ENCODE results near the gene APRT. TPM values are rescaled to one million over a fixed set of nuclear protein-coding genes. Genes with fewer than 3 reads are reported as not detected.

The APRT gene
- total and polyA plus RNA-seq, 10 of the 15 experiments (the other 5 are each of a cell fraction or from before 2014, with no cell fraction given): 30.6 to 495 (median 166) TPM

DNA sequence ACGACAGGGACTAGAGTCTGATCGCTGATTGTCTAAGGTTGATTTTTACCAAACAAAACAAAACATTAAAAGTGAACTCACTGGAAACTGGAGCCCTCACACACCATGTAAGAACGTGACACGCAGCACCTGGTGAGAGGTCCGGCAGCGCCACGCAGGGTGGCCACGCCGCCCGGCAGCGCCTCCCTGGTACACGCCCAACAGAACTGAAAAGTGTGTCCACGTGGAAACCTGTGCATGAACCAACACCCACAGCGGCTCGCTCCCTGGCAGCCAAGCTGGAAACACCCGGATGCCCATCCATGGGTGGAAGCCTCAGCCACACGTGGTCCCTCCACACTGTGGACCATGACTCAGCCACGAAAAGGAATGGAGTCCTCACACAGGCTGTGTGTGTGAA, 35.9 kb upstream of the APRT start:
- ATAC-seq (no peak), FAIRE-seq (no peak), DNase-seq (ENCODE audit: low read depth, low spot score) (no peak)
- no peak overlapping the region for H3K9ac ChIP-seq (ENCODE audit: control insufficient read depth, insufficient read depth, low read length)
- no peak for TF ChIP-seq ZBED1 (IDR thresholded peaks at IDR 0.05; ENCODE audit: borderline replicate concordance)
- TF ChIP-seq BACH1 (IDR thresholded peaks at IDR 0.05; ENCODE audit: borderline replicate concordance): no peak
- no peak for TF ChIP-seq YY1 (IDR thresholded peaks at IDR 0.05; ENCODE audit: low read depth, low read length)
- H4K20me1 ChIP-seq (ENCODE audit: control insufficient read depth, insufficient read depth): no peaks in the 10 kb centered on the region
- no peak overlapping the region for H3K4me2 ChIP-seq (ENCODE audit: control insufficient read depth, insufficient read depth)
- ChIA-PET POLR2A (no interaction called here), SMC1A (ENCODE audit: uncharacterized antibody, unreplicated experiment) (no interaction called here), CTCF (no interaction called here), RAD21 (ENCODE audit: unreplicated experiment) (no interaction called here)
- no peaks in the 10 kb centered on the region for H3K27me3 ChIP-seq (replicated peaks in 1 of 2; ENCODE audit: control insufficient read depth in 2 of 2, insufficient read depth in 2 of 2, low read length in 1 of 2)
- intact Hi-C loops (cut with micrococcal nuclease; ENCODE audit: unreplicated experiment): no loop called here
- H2AFZ ChIP-seq (ENCODE audit: control insufficient read depth, low read depth, low read length): no peak overlapping the region
- H3K4me1 ChIP-seq (ENCODE audit: control insufficient read depth, insufficient read depth, low read length): no peaks in the 10 kb centered on the region
- H3K27ac ChIP-seq (ENCODE audit: control insufficient read depth, insufficient read depth): no peak overlapping the region
- in situ Hi-C loops (cut with MboI): no loop called here
- no peaks in the 10 kb centered on the region for H3K9me3 ChIP-seq (replicated peaks; ENCODE audit: control insufficient read depth, insufficient read depth, low read length)
- H3K36me3 ChIP-seq (ENCODE audit: control insufficient read depth in 2 of 2, insufficient read depth in 2 of 2, low read length in 1 of 2): no peaks in the 10 kb centered on the region
- WGBS (ENCODE audit: insufficient coverage, insufficient replicate concordance, low lambda C conversion rate, missing lambda C conversion rate): 86% methylated on average over 18 of the region's 18 CpGs
- H3K79me2 ChIP-seq (ENCODE audit: control insufficient read depth, insufficient read depth, low read length): no peaks in the 10 kb centered on the region
- BruUV-seq (replicated peaks): no TSS peak
- no peak overlapping the region for H3K4me3 ChIP-seq

DNA sequence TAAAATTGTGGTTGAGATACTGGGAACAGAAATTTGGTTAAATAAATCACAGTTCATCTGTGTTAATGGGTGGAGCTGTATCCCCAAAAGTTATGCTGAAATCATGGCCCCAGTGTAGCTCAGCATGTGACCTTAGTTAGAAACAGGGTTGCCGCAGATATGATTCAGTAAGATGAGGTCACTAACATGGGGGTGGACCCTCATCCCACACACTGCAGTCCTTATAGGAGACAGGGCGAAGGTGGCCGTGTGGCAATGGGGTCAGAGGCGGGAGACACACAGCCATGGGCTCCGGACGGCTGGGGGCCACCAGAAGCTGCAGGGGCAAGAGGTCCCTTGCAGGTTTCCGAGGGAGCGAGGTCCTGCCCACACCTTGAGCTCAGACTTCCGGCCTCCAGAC, 34.4 kb upstream of the APRT start:
- 87% methylated on average over 9 of the region's 9 CpGs for WGBS (ENCODE audit: insufficient coverage, insufficient replicate concordance, low lambda C conversion rate, missing lambda C conversion rate)
- CTCF ChIA-PET: interaction anchor here (0.7 to 1.0 kb wide), 2 partner anchors 9 to 12 kb away, joined by 3 to 4 read pairs; no protein-coding TSS in a partner anchor
- POLR2A ChIA-PET: interaction anchor here (0.7 kb wide), 1 partner anchor 268 kb away, joined by 8 read pairs; no protein-coding TSS in a partner anchor
- Histone ChIP-seq H3K4me3 (no peak overlapping the region), H3K4me1 (ENCODE audit: control insufficient read depth, insufficient read depth, low read length) (no peaks in the 10 kb centered on the region), H3K36me3 (ENCODE audit: control insufficient read depth in 2 of 2, insufficient read depth in 2 of 2, low read length in 1 of 2) (no peaks in the 10 kb centered on the region), H3K27me3 (replicated peaks in 1 of 2; ENCODE audit: control insufficient read depth in 2 of 2, insufficient read depth in 2 of 2, low read length in 1 of 2) (no peaks in the 10 kb centered on the region), H3K9me3 (replicated peaks; ENCODE audit: control insufficient read depth, insufficient read depth, low read length) (no peaks in the 10 kb centered on the region), H3K4me2 (ENCODE audit: control insufficient read depth, insufficient read depth) (no peak overlapping the region), H4K20me1 (ENCODE audit: control insufficient read depth, insufficient read depth) (no peaks in the 10 kb centered on the region), H3K79me2 (ENCODE audit: control insufficient read depth, insufficient read depth, low read length) (no peaks in the 10 kb centered on the region), H3K27ac (ENCODE audit: control insufficient read depth, insufficient read depth) (no peak overlapping the region), H3K9ac (ENCODE audit: control insufficient read depth, insufficient read depth, low read length) (no peak overlapping the region), H2AFZ (ENCODE audit: control insufficient read depth, low read depth, low read length) (no peak overlapping the region)
- DNase-seq (ENCODE audit: low read depth, low spot score): no peak
- no TSS peak for BruUV-seq (replicated peaks)
- in situ Hi-C loops (cut with MboI): no loop called here
- FAIRE-seq: no peak
- intact Hi-C loops (cut with micrococcal nuclease; ENCODE audit: unreplicated experiment): no loop called here
- ATAC-seq: no peak
- SMC1A ChIA-PET (ENCODE audit: uncharacterized antibody, unreplicated experiment): interaction anchor here (0.5 kb wide), 1 partner anchor 9 kb away, joined by 3 read pairs; no protein-coding TSS in a partner anchor
- RAD21 ChIA-PET (ENCODE audit: unreplicated experiment): interaction anchor here (0.6 kb wide), 1 partner anchor 1070 kb away, joined by 3 read pairs; no protein-coding TSS in a partner anchor
- TF ChIP-seq BMI1 (IDR thresholded peaks at IDR 0.05; ENCODE audit: borderline replicate concordance) (no peak), STAT3 (IDR thresholded peaks at IDR 0.05; ENCODE audit: low read depth, low read length) (no peak), HDGF (IDR thresholded peaks at IDR 0.05) (no peak), SMAD5 (IDR thresholded peaks at IDR 0.05; ENCODE audit: low read depth) (no peak), NR2F1 (conservative IDR thresholded peaks at IDR 0.05) (no peak), ZNF384 (IDR thresholded peaks at IDR 0.05; ENCODE audit: borderline replicate concordance, low read depth, low read length) (no peak), CHD2 (IDR thresholded peaks at IDR 0.05; ENCODE audit: borderline replicate concordance, low read depth, low read length) (no peak), TCF7 (IDR thresholded peaks at IDR 0.05; ENCODE audit: borderline replicate concordance) (no peak), RUNX3 (IDR thresholded peaks at IDR 0.05; ENCODE audit: low read length) (no peak), TARDBP (IDR thresholded peaks at IDR 0.05; ENCODE audit: borderline replicate concordance) (no peak), SUZ12 (IDR thresholded peaks at IDR 0.05; ENCODE audit: unreplicated experiment) (no peak), EGR1 (IDR thresholded peaks at IDR 0.05; ENCODE audit: borderline replicate concordance in 1 of 2, low read depth in 2 of 2, low read length in 2 of 2) (no peak), ATF7 (IDR thresholded peaks at IDR 0.05; ENCODE audit: low read depth) (no peak), NFIC (IDR thresholded peaks at IDR 0.05; ENCODE audit: low read depth, low read length) (no peak), RBBP5 (conservative IDR thresholded peaks at IDR 0.05) (no peak)
- TF ChIP-seq, protein P1, sequence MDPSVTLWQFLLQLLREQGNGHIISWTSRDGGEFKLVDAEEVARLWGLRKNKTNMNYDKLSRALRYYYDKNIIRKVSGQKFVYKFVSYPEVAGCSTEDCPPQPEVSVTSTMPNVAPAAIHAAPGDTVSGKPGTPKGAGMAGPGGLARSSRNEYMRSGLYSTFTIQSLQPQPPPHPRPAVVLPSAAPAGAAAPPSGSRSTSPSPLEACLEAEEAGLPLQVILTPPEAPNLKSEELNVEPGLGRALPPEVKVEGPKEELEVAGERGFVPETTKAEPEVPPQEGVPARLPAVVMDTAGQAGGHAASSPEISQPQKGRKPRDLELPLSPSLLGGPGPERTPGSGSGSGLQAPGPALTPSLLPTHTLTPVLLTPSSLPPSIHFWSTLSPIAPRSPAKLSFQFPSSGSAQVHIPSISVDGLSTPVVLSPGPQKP (IDR thresholded peaks at IDR 0.05; ENCODE audit: low read depth, low read length): no peak
- TF ChIP-seq, protein P2, sequence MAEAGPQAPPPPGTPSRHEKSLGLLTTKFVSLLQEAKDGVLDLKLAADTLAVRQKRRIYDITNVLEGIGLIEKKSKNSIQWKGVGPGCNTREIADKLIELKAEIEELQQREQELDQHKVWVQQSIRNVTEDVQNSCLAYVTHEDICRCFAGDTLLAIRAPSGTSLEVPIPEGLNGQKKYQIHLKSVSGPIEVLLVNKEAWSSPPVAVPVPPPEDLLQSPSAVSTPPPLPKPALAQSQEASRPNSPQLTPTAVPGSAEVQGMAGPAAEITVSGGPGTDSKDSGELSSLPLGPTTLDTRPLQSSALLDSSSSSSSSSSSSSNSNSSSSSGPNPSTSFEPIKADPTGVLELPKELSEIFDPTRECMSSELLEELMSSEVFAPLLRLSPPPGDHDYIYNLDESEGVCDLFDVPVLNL (IDR thresholded peaks at IDR 0.05; ENCODE audit: low read depth, low read length): no peak

Measured in GM12878 (cell line).